ENCODE measurements around the gene PLEKHO2.

DNA sequence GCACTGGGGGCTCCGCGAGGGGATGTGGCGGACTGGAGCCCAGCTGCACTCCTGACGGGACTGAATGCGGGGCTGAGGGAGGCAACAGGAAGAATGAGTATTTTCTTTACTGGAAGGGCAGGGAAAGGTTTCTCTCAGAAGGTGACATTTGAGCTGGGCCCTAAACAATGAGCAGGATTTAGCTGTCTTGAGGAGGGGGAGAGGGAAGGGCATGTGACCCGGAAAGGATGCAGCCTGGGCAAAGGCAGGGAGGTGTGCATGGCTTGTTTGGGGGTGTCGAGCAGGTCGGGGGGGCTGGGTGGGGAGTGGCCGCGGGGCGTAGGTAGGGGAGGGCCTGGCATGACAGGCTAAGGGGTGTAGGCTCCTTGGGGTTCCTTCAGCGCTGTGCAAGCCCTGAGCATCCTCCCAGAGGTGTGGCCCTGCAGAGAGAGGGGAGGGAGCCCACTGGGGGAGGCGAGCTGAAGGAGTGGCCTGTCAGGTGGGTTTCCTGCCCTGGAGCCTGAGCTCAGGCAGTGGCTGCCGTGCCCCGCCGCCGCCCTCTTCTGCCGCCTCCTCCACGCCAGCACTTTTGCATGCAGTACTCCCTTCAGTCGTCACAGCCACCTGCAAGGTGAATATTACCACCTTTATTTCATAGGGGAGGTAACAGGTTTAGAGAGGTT, 52.8 kb downstream of the PLEKHO2 start:
- no peak for TF ChIP-seq ZNF384 (IDR thresholded peaks at IDR 0.05; ENCODE audit: borderline replicate concordance, low read depth, low read length)
- no peak for TF ChIP-seq SP1 (IDR thresholded peaks at IDR 0.05; ENCODE audit: low read depth, low read length)
- no peak for TF ChIP-seq MXI1 (IDR thresholded peaks at IDR 0.05; ENCODE audit: low read depth, low read length)
- TF ChIP-seq CUX1 (IDR thresholded peaks at IDR 0.05; ENCODE audit: insufficient replicate concordance, low read depth, low read length): no peak
